Stimulated activated CD8-positive, alpha-beta memory T cell treated with anti-CD3 and anti-CD28 coated beads, Interleukin-2, amount 100 ng/mL, for 48 hours (primary cell): Measurements from ENCODE around the gene SLX9.

Source experiments
- DNase-seq, 2 donors: peaks; one replicate each; pipeline ENCODE4 v3.0.0-alpha.2; 2020; ENCODE audit warnings: low read depth in 2 of 2

Gene SLX9

GRCh38 chr21:44947930-44948331 is 8.1 kb downstream of the SLX9 start:
- no peak for DNase-seq

- no peak for DNase-seq
These were observed 8.7 kb downstream of the SLX9 start for GRCh38 chr21:44948426-44949120.

DNA sequence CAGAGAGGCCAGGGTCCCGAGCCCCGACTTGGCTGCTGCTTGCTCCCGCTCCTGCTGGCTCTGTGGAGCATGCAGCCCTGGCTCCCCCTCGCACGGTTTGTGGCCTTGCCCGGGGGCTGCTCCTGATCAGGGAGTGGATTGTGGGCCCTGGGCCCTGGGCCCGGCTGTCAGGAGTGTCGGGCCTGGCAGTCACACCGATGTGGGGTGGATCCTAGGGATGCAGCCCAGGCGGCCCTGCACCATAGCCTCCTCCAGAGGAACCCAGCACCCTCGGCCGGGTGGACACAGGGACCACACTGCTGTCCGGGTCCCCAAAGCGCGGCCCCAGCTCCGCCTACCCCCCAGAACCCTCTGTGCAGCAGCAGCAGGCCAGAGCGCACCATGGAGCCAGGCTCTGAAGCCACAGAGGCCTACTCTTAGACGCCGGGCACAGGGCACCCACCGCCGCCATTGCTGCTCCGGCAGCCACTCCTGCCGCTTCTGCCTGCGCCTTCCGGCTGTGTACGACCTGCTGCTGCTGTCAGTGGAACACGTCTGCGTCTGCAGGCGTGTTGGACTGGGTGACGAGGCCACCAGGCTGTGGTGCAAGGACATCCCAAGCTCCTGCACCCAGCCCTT is 9.4 kb downstream of the SLX9 start:
- DNase-seq: no peak

DNA sequence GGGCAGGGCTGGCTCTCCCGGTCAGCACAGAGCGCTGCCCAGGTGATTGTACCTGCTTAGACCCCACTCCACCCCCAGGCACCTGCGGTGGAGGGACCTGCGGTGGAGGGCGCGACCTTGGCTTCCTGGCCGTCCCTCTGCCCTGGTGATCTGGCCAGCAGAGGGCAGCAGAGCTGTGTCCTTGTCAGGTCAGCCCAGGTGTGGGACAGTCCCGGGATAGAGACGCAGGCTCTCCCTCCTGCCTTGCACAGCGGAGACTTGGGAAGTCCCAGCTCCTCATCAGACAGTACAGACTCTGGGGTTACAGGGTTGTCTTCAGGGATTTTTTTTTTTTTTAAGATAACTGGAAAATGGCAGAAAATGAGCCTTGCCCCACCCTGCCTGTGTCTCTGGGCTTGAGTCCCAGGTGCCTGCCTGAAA is 10.0 kb downstream of the SLX9 start:
- peak; percentile 70 to 74 for DNase-seq

DNA sequence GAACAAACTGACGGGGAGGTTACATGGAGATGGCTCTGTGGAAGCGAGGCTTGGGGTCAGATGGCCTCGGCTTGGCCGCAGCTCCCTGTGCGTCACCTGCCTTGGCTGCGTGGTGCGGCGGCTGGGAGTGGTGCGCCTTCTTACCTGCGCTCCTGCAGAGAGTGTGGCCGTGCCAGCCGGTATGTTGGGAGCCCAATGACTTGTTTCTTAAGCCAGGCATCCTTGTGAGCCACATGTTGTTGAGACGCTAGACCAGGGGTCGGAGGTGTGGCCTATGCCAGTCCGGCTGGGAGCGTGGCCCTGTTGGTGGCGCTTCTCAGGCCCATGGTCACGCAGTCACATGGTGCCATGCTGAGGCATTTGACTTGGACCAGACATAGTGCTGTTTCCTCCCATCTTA is 10.5 kb downstream of the SLX9 start:
- no peak for DNase-seq

- DNase-seq: no peak
These were observed 11.5 kb downstream of the SLX9 start for GRCh38 chr21:44951186-44951915.

DNA sequence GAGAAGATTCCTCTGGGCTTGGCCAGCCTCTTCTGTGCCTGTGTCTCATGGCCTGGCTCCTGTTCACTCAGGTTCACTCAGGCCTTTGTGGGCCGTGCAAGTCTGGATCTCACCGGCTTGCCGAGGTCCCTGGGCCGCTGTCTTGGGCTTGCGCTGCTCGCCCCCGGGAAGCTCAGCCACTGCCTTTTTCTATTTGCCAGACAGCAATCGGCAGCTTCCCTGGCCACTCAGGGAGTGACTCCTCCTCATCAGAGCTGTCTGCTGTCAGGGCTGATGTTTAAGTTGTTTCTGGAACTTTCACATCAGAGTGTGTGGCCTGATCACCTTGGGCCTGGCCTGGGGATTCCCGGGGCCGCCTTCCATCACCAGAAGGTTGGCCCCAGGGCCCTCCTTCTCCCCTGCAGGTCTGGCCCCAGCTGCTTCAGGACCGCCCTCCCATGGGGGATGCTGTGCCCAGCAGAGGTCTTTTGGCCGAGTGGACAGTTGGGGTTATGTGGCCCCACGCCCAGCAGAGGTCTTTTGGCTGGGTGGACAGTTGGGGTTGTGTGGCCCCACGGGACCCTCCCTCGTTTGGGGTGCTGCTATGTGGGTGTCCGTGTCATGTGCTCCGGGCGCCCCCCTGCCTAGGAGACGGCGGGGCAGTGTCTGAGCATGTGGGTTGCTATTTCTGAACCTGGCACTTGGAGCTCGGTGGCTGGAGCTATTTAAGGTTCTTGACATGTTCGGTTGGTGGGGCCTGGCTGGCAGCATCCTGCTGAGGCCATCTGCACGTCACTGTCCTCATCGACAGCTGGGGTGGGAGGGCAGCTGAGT is 12.5 kb downstream of the SLX9 start:
- no peak for DNase-seq

DNA sequence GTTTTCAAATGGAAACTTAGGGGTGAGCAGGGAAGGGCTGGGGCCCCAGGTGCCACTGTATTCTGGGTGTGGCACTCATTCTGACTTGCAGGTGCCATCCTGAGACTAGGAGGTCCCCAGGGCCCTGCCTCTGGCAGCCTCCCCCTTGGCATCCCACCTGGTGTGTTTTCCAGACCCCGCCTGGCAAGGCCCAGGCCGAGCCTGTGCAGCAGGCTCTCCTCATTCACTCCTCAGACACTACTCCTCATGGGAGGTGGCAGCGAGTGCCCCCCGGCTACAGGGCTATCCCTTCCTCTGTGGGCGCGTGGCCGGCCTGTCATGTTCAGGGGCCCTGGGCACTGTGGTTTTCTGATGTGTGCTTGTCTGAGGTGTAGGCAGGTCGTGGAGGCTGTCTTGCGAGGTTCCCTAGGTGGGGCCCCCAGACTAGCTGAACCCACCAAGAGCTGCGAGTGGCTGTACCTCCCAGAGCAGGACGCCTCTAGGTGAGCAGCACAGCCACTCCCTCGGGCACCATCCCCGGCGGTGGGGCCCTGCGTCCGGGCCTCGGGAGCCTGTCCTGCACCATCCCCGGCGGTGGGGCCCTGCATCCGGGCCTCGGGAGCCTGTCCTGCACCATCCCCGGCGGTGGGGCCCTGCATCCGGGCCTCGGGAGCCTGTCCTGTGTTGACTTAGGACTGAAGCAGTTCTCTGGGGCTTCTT is 13.2 kb downstream of the SLX9 start:
- DNase-seq: no peak

GRCh38 chr21:44953628-44954021 is 13.8 kb downstream of the SLX9 start:
- no peak for DNase-seq

- DNase-seq: no peak
These were observed 14.5 kb downstream of the SLX9 start for GRCh38 chr21:44954281-44954771.

DNA sequence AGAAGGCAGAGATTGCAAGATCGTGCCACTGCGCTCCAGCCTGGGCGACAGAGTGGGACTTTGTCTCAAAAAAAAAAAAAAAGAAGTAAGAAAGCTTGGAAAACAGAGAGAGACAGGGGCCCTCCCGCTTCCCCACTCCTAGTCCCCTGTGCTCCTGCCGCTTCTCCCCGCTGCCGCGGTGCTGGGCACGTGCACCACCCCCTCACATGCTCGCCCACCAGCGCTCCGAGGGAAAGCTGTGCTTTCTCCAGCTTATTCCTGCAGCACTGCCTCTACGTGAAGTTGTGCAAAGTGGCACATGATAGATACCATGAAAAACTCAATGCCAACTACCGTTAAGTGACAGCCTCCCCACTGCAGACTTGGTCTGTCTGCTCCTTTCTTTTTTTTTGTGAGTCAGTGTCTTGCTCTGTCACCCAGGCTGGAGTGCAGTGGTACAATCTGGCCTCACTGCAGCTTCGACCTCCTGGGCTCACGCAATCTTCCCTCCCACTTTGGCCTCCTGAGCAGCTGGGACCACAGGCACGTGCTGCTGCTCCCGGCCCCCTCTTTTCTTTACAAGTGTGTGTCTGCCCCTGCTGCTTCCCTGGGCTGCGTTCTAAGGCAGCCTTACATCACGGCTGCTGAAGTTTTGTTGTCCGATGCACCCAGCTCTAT is 15.4 kb downstream of the SLX9 start:
- no peak for DNase-seq

- DNase-seq: no peak
These were observed 16.0 kb downstream of the SLX9 start for GRCh38 chr21:44955798-44956175.

DNA sequence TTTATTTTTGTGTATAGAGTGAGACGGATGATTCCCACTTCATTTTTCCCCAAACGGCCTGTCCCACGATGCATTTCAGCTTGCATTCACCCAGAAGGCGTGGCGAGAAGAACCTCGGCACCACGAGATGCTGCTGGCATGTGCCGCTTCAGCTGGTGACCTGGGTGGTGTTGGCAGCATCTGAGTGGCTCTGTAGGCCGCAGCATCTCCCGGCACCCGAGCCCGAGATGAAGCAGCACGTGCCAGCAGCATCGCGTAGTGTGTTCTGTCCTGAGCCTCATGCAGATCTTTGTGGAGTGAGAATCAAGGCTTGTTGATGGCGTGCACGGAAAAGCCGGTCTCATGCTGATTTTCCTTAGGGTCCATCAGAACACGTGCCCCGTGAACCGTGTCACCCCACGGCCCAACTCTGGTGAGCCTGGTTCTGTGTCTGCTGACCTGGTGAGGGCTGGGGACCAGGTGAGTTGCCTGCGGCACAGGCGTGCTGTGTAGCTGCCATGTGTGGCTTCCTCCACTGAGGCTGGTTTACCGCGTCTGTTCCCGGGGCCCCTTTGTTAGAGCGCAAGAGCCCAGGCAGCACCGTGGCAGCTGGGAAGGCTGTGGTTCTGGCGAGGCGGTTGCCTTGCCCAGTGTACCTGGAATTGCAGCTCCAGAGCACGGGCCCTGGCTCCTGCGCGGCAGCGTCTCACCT is 16.7 kb downstream of the SLX9 start:
- no peak for DNase-seq

GRCh38 chr21:44957047-44957831 is 17.4 kb downstream of the SLX9 start:
- no peak for DNase-seq

GRCh38 chr21:44957901-44958451 is 18.1 kb downstream of the SLX9 start:
- no peak for DNase-seq

- no peak for DNase-seq
These were observed 18.8 kb downstream of the SLX9 start for GRCh38 chr21:44958471-44959191.

DNA sequence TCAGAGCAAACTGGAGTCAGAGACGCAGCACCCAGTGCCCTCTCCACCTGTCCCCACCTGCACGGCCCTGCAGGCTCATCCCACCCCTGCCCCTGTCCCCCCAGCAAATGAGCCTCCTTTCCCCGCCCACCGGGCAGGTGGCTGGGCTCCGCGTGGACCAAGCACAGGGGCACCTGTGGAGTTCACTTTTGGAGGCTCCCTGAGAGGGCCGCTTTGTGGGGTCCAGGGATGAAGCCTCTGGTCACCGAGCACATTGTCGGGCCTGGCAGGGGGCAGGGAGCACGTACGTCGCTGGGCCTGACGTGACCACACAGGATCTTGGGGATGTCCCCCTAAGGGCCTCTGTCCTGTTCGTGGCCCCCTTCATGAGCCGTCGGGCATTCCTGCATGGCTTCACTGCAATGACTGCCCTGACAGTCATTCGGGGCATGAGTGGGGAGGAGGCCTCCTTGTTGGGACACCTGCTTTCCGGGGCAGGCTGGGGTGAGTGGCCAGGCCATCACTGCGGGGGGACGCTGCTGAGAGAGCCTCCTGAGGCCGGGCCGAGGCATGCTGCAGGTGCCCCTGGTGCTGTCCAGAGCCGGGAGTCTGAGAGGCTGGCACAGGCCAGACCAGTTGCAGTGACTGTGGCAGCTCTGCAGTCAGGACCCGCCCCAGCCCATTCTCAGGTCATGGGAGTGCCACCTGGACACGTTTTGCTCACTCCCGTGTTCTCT is 19.7 kb downstream of the SLX9 start:
- no peak for DNase-seq
